ENCODE results near the gene SOD2.

- TF ChIP-seq CTCF (IDR thresholded peaks at IDR 0.05) = no peak
- no peak for TF ChIP-seq ZFX (IDR thresholded peaks at IDR 0.05; ENCODE audit: borderline replicate concordance)
These were observed 25.6 kb upstream of the SOD2 start for GRCh38 chr6:159718634-159719033.

All from 22Rv1 (cell line).